Astrocyte (in vitro differentiated cells and primary cell): ENCODE results near the gene RALB. TPM values are rescaled to one million over a fixed set of nuclear protein-coding genes. Genes with fewer than 3 reads are reported as not detected.
A peak's percentile ranks its signal among the peaks of the same experiment; 100 is the strongest.

Experiments
- DNase-seq: peaks from one replicate; pipeline ENCODE4 v3.0.0-alpha.2; 2010; ENCODE audit warnings: low read depth
- FAIRE-seq: peaks from 2 replicates; lab custom pipeline; 2011; peaks lifted over from hg19 to GRCh38; lab: Jason Lieb, UNC
- H2AFZ ChIP-seq: 2 replicates; pipeline ENCODE4 v1.6.0; 2012; ENCODE audit warnings: low read depth, low read length, inconsistent platforms
- H3K27ac ChIP-seq: 2 replicates; pipeline ENCODE4 v1.5.1; 2011; ENCODE audit warnings: low read depth, low read length, inconsistent platforms
- H3K27me3 ChIP-seq: 2 replicates; pipeline ENCODE4 v1.6.0; 2011; ENCODE audit warnings: low read length, inconsistent platforms; ENCODE audit not compliant: insufficient read depth
- H3K36me3 ChIP-seq: 2 replicates; pipeline ENCODE4 v1.5.1; 2011; ENCODE audit warnings: low read length, inconsistent platforms; ENCODE audit not compliant: insufficient read depth
- H3K4me1 ChIP-seq: 2 replicates; pipeline ENCODE4 v1.5.1; 2011; ENCODE audit warnings: low read length, inconsistent platforms; ENCODE audit not compliant: insufficient read depth
- H3K4me2 ChIP-seq: 2 replicates; pipeline ENCODE4 v1.6.0; 2012; ENCODE audit warnings: low read length, inconsistent platforms
- H3K4me3 ChIP-seq: 2 replicates; pipeline ENCODE4 v1.5.1; 2011; ENCODE audit warnings: low read depth, mild to moderate bottlenecking, low read length, inconsistent platforms; ENCODE audit not compliant: insufficient read depth
- H3K79me2 ChIP-seq: 2 replicates; pipeline ENCODE4 v1.6.0; 2012; ENCODE audit warnings: mild to moderate bottlenecking, low read length, inconsistent platforms; ENCODE audit not compliant: insufficient read depth
- H3K9ac ChIP-seq: 2 replicates; pipeline ENCODE4 v1.6.0; 2012; ENCODE audit warnings: mild to moderate bottlenecking, low read length, inconsistent platforms
- H3K9me3 ChIP-seq: 2 replicates; pipeline ENCODE4 v1.5.1; 2012; ENCODE audit warnings: low read depth, mild to moderate bottlenecking, low read length, inconsistent platforms; ENCODE audit not compliant: insufficient read depth
- H4K20me1 ChIP-seq: 2 replicates; pipeline ENCODE4 v1.6.0; 2012; ENCODE audit warnings: low read length, inconsistent platforms; ENCODE audit not compliant: insufficient read depth
- H3K27ac Mint-ChIP-seq: one replicate; pipeline ENCODE4 v1.8.0; 2021; ENCODE audit warnings: mild to moderate bottlenecking, mixed read lengths; ENCODE audit not compliant: unreplicated experiment
- H3K27me3 Mint-ChIP-seq: one replicate; pipeline ENCODE4 v1.8.0; 2021; ENCODE audit warnings: low read depth, mixed read lengths; ENCODE audit not compliant: unreplicated experiment
- H3K36me3 Mint-ChIP-seq: one replicate; pipeline ENCODE4 v1.8.0; 2021; ENCODE audit warnings: low read depth, mixed read lengths; ENCODE audit not compliant: unreplicated experiment
- H3K4me1 Mint-ChIP-seq: one replicate; pipeline ENCODE4 v1.8.0; 2021; ENCODE audit warnings: low read depth, mixed read lengths; ENCODE audit not compliant: unreplicated experiment
- H3K4me3 Mint-ChIP-seq: one replicate; pipeline ENCODE4 v1.8.0; 2021; ENCODE audit warnings: mild to moderate bottlenecking, moderate library complexity, mixed read lengths; ENCODE audit not compliant: unreplicated experiment
- H3K9me3 Mint-ChIP-seq: one replicate; pipeline ENCODE4 v1.8.0; 2021; ENCODE audit warnings: mild to moderate bottlenecking, mixed read lengths; ENCODE audit not compliant: unreplicated experiment
- EZH2 ChIP-seq: IDR thresholded peaks from 2 replicates; pipeline ENCODE4 v1.6.1; 2012; ENCODE audit warnings: mild to moderate bottlenecking, low read length, inconsistent platforms; ENCODE audit not compliant: insufficient read depth
- total RNA-seq: library from RNA; stranded (reverse); gene quantifications from 2 replicates; pipeline ENCODE4 v1.2.1, GENCODE V29; 2021
- TF ChIP-seq, protein P1 (sequence below): IDR thresholded peaks from 2 replicates; pipeline ENCODE4 v1.5.1; 2011; ENCODE audit warnings: low read depth, mild to moderate bottlenecking, inconsistent platforms, low read length, moderate library complexity; ENCODE audit not compliant: insufficient read depth

Gene RALB
- total RNA-seq, 1 donor from 2014 or later: 44.5 TPM

DNA sequence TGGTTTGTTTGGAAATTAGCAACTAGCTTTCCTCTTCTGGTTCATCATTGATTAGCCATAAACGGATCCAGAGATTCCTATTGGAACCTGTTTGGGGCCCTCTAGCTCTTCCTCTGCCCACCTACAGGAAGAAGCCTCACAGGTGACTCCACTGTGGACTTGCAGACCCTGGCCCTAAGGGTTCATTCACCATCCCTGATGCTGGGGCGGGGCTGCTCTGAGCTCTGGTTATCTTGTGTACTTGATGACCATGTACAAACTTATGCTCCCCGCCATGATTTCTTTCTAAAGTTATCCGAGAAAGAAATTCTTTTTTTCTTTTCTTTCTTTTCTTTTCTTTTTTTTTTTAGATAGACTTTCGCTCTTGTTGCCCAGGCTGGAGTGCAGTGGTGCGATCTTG is 59.4 kb downstream of the RALB start:
- no peak overlapping the region for H3K4me2 ChIP-seq
- Mint-ChIP-seq H3K36me3 (no peaks in the 10 kb centered on the region), H3K27ac (peak overlapping the region; percentile 62), H3K4me3 (no peak overlapping the region), H3K9me3 (no peaks in the 10 kb centered on the region), H3K4me1 (peaks cover 3% of the 10 kb centered on the region), H3K27me3 (peaks cover 45% of the 10 kb centered on the region)
- no peak overlapping the region for H2AFZ ChIP-seq
- no peaks in the 10 kb centered on the region for H3K36me3 ChIP-seq
- H3K27me3 ChIP-seq: no peaks in the 10 kb centered on the region
- H3K4me1 ChIP-seq: peaks cover 5% of the 10 kb centered on the region
- H3K9me3 ChIP-seq: no peaks in the 10 kb centered on the region
- H3K27ac ChIP-seq: no peak overlapping the region
- FAIRE-seq (no peak), DNase-seq (no peak)
- TF ChIP-seq, protein P1, sequence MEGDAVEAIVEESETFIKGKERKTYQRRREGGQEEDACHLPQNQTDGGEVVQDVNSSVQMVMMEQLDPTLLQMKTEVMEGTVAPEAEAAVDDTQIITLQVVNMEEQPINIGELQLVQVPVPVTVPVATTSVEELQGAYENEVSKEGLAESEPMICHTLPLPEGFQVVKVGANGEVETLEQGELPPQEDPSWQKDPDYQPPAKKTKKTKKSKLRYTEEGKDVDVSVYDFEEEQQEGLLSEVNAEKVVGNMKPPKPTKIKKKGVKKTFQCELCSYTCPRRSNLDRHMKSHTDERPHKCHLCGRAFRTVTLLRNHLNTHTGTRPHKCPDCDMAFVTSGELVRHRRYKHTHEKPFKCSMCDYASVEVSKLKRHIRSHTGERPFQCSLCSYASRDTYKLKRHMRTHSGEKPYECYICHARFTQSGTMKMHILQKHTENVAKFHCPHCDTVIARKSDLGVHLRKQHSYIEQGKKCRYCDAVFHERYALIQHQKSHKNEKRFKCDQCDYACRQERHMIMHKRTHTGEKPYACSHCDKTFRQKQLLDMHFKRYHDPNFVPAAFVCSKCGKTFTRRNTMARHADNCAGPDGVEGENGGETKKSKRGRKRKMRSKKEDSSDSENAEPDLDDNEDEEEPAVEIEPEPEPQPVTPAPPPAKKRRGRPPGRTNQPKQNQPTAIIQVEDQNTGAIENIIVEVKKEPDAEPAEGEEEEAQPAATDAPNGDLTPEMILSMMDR: no peak
- no peak for TF ChIP-seq EZH2
- H3K9ac ChIP-seq: no peak overlapping the region
- H3K79me2 ChIP-seq: no peaks in the 10 kb centered on the region
- no peaks in the 10 kb centered on the region for H4K20me1 ChIP-seq
- no peak overlapping the region for H3K4me3 ChIP-seq

DNA sequence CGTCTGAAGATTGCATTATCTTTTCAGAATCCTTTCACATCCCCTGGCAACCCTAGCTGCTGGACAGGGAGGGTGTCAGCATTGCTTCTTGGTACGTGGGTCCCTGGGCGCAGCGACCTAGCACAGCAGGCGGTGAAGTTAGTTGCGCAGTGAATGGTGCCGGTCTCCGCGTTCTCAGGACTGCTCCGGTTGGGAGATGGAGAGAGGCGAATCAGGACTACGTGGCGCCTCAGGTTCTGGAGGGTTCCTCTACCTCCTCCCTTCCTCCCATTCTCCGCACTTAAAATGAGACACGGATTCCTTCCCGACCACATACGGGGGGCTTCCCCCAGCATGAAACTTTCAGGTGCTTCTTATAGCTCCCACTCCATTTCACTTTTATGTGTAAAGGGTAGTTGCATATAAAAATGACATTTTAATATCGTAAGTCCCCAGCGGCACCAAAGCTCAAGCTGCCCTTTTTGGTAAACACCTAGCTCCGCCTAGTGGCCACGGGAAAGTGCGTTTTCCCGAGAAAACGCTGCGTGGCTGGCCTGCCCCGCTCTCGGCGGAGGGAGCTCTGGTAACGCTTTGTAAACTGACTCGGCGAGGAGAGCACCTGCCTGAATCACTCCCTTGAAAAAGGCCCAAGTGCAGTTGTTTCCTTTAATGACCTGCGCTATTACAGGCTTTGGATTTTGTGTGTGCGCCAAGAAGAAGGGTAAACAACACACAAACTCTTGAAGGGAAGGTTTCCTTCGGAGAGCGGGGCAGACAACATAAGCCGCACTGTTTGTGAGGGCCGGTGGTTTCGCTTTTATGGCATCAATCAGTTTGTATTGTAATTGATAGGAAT is 60.4 kb downstream of the RALB start:
- H3K79me2 ChIP-seq: no peaks in the 10 kb centered on the region
- H4K20me1 ChIP-seq: no peaks in the 10 kb centered on the region
- peaks cover 5% of the 10 kb centered on the region for H3K4me1 ChIP-seq
- peaks cover 3% of the 10 kb centered on the region for H3K4me1 Mint-ChIP-seq
- peaks cover 50% of the 10 kb centered on the region for H3K27me3 Mint-ChIP-seq
- H3K9me3 ChIP-seq: no peaks in the 10 kb centered on the region
- H3K36me3 Mint-ChIP-seq: no peaks in the 10 kb centered on the region
- no peaks in the 10 kb centered on the region for H3K9me3 Mint-ChIP-seq
- DNase-seq (peak; percentile 66), FAIRE-seq (peak; percentile 26)
- H3K4me3 ChIP-seq: peak overlapping the region; percentile 58
- no peak overlapping the region for H3K27ac Mint-ChIP-seq
- peak overlapping the region; percentile 93 for H3K4me2 ChIP-seq
- H3K36me3 ChIP-seq: no peaks in the 10 kb centered on the region
- peak overlapping the region; percentile 74 for H3K9ac ChIP-seq
- TF ChIP-seq, protein P1: peak; percentile 95
- no peak for TF ChIP-seq EZH2
- H3K27me3 ChIP-seq: no peaks in the 10 kb centered on the region
- H3K4me3 Mint-ChIP-seq: peak overlapping the region; percentile 81
- no peak overlapping the region for H3K27ac ChIP-seq
- H2AFZ ChIP-seq: peak overlapping the region; percentile 83
